CD4-positive, alpha-beta T cell treated with Interferon gamma for 1 hour (primary cell): ENCODE results near the gene VPS13D.

Experiments
- DNase-seq: peaks from one replicate; pipeline ENCODE4 v3.0.0-alpha.2; 2020

The VPS13D gene, protein sequence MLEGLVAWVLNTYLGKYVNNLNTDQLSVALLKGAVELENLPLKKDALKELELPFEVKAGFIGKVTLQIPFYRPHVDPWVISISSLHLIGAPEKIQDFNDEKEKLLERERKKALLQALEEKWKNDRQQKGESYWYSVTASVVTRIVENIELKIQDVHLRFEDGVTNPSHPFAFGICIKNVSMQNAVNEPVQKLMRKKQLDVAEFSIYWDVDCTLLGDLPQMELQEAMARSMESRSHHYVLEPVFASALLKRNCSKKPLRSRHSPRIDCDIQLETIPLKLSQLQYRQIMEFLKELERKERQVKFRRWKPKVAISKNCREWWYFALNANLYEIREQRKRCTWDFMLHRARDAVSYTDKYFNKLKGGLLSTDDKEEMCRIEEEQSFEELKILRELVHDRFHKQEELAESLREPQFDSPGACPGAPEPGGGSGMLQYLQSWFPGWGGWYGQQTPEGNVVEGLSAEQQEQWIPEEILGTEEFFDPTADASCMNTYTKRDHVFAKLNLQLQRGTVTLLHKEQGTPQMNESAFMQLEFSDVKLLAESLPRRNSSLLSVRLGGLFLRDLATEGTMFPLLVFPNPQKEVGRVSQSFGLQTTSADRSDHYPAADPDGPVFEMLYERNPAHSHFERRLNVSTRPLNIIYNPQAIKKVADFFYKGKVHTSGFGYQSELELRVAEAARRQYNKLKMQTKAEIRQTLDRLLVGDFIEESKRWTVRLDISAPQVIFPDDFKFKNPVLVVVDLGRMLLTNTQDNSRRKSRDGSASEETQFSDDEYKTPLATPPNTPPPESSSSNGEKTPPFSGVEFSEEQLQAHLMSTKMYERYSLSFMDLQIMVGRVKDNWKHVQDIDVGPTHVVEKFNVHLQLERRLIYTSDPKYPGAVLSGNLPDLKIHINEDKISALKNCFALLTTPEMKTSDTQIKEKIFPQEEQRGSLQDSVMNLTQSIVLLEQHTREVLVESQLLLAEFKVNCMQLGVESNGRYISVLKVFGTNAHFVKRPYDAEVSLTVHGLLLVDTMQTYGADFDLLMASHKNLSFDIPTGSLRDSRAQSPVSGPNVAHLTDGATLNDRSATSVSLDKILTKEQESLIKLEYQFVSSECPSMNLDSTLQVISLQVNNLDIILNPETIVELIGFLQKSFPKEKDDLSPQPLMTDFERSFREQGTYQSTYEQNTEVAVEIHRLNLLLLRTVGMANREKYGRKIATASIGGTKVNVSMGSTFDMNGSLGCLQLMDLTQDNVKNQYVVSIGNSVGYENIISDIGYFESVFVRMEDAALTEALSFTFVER (N-terminal part only)

DNA sequence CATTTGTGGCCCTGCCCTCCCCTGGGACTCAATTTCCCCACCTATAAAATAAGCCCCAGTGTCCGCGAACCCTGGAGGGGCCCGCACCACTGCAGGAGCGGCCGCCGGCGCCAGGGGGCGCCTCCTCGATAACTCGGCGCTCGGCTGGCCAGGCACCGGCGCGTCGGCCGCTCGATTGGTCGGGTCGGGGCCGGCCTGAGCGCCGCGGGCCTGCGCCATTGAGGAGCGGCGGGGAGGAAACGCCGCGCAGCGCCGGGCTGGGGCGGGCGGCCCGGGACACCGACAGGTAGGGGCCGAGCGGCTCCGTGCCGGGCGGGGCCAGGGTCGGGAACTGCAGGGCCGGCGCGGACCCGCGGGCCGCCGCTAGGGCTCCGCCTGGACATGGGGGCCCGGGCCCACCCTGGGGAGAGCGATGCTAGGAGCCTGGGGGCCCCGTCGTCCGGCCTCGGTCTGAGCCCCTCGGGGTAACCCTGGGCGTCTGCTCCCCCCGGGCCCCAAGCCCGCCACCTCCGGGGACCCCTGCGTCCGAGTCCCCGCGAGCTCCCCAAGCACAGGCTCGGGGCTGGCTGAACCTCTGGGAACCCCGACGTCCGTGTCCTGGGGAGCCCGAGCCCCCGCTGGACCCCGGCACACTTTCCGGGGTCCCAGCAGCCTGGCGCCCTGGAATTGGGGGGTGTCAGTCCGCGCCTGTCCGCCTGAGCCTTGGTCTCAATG is at the start of gene VPS13D:
Gene VPS13D, plus strand, starts transcription at position 196 of the 714 bp plus-strand sequence. CDS start 4,237 bp downstream, outside the sequence.
- peak; percentile 81 for DNase-seq

DNA sequence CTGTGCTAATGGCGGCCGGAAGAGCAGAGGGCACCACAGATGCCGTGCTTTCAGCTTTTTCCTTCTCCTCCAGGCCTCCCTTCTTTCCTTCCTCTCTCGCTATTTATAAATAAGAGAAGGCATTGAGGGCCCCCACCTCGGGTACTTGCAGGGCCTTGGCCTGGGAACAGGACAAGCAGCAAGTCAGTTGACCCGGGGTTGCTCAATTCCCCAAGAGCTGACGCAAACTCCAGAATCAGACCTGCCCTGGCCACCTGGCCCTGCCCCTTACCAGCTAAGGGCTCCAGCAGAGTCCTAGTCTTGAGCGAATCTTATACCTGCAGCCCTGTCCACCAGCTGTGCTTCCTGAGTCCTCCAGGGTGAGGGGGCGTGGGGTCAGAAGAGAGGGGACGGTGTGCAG is 49.5 kb upstream of the VPS13D start:
- peak; percentile 64 for DNase-seq

DNA sequence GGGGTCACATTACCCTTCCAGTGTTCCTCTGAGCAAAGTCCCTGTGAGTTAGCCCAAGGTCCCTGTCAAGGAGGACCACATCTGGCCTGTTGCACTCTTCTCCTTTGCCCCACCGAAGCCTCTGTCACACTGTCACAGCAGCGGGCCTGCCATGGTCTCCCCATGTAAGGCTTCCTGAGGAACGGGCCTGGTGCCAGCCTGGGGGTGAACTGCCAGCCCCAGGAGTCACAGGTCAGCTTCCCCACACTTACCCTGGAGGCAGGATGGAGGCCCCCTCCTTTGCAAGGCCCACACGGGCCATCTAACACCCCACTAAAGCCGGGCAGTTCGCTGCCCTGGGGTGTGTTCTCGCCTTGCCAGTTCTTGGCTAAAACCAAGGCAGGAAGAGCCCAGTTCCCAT is 48.9 kb upstream of the VPS13D start:
- DNase-seq = no peak

DNA sequence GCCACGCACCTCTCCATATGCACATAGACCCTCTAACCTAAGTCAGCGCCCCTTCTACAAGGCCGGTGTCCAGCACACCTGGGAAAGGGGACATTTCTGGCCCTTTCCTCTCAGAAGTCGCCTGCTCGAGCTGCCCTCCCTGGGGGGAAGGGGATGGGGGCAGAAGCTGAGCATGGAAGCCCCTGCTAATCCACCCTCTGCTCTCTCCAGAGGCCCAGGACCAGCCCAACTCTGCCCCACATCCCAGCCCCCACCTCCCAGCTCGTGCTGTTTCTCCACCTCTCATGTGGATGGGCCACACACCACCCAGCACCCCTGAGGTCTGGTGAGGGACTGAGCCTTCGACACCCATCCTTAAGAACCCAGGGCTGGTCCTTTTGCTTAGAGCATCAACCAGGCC is 48.3 kb upstream of the VPS13D start:
- no peak for DNase-seq

DNA sequence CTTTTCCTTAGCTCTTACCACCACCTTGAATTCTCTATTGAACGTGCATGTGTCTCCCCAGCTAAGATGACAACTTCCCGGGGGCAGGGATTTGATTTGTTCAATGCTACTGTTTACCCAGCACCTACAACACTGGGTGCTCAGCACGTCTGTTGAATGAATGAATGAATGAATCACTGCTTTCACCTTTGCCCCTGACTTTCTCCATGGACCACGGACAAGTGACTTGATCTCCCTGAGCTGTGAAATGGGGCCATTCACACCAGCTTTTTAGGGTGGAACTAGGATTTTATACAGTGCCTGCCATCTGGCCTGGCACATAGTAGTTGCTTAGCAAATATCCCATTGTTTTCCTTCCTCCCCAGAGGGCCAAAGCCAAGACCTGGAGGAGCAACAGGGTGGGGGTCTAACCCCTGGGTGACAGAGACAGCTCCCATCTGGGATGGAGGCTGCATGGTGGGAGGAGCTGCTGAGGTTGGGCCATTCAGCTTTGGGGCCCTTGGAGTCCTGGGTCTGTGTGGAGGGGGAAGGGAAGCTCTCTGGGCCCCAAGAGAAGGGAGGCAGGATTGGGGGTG is 47.3 kb upstream of the VPS13D start:
- no peak for DNase-seq

DNA sequence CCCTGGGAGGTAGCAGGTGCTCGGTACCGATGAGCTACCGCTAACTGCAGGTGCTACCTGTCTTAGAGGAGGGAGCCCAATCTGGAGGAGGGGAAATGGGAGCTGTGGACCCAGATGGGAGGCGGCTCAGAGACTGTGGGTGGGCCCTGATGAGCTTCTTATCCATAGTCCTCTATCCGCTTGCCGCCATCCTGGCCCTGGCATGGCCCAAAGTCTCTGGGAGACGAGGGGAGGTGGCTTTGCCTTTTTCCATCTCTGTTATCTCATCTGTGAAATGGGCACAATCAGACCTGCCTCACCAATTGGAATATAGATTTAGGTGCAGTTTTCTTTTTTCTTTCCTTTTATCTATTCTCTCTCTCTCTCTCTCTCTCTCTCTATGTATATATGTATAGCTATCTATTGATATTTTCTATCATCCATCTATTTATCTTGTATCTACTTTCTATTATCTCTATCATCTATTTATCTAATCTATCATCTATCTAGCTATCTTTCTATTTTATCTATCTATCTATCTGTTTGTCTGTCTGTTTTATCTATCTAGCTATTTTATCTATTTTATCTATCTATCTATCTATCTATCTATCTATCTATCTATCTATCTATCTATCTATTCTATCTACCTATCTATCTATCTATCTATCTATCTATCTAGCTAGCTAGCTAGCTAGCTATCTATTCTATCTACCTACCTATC is 46.6 kb upstream of the VPS13D start:
- DNase-seq = no peak

DNA sequence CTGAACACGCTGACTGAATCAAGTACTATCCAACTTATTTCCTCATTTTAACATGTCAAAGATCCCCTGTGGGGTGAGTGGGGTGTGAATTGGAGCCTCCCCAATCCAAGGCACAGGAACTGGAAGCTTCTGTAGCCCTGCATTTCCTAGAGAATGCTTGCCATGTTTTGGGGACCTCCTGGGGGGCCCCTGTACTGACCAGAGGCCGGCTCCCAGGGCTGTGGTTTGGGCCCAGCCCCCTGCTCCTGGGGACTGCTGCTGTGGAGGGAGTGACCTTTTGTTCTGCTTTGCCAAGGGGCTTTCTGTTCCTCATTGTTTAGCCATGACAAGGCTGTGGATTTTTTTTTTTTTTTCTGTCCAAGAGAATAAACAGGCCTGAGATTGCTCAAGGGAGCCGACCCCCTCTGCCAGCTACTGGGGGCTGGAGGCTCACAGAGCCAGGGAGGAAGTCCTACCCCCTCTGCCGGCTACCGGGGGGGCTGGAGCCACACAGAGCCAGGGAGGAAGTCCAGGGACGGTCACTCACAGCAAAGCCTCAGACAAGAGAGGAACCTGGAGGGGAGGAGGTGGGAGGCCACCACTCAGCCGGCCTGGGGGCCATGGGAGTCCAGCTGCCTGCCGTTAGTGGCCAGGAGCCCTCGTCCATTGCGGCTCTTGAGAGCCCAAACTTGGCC is 45.7 kb upstream of the VPS13D start:
- DNase-seq = peak; percentile 72

DNA sequence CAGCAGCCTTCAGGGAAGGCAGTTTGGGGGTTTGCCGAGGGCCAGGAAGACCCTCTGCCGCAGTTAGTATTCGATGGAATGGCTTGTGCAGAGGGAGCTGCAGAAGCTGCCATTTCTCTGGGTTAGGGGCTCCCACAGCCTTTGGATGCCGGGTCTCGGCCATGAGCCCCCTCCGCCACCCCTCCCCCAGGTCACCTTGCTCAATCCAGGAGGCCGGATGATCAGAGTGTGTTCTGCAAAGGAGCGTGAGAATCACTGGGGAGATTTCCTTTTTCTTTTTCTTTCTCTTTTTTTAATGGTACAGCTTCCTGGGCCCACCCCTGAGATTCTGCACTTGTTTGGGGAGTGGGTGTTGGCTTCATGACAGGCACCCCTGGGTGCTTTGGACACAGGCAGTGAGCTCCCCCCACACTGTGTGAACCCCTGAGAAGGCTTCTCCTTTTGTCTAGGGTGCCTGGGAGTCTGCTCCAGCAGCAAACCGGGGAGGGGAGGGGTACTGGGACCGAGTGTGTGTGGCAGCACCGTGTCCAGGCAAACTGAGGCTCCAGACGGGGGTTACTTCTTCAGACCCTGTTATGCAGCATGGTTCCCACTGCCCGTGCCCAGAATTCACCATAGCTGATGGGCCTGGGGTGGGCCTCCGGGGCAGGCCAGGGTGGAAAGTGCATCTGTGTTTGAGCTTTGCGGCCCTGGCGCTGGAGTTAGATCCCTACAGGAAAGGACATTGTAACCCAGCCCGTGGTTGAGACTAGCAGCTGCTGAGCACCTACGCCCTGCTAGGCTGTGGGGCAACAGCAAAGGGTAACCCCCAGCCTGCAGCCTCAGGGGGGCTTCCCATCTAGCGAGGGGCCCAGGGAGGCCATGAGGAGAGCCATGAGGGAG is 44.6 kb upstream of the VPS13D start:
- DNase-seq = no peak

DNA sequence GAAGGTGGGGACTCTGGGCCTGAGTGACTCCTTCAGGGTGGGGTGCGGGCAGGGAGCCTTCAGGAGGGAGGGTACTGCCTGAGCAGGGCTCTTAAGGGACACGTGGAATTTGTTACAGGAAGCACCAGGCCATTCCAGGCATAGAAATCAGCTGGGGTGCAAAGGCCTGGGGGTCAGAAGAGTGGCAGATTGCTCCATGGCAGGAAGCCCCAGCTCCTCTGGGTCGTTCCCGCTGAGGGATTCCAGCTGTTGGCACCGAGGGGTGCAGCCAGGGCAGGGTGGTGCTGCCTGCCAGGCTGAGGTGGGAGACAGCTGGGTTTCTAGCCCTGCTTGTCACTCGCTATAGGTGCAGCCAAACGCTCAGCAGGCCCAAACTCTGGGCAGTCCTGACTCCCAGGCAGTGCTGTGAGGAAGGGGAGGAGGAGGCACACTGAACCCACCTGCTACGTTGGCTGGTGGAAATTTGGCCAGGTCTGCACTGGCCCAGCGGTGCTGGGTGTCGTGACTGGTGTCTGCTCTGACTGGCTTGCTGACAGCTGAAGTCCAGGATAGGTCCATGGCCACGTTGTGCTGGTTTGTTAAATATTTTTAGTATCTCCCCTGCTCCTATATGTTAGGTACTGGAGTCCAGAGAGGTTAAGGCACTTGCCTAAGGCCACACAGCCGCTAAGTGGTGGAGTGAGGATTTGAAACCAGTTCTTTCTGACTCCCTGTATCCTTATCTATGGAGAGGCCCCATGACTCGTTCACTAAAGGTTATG is 43.7 kb upstream of the VPS13D start:
- no peak for DNase-seq

DNA sequence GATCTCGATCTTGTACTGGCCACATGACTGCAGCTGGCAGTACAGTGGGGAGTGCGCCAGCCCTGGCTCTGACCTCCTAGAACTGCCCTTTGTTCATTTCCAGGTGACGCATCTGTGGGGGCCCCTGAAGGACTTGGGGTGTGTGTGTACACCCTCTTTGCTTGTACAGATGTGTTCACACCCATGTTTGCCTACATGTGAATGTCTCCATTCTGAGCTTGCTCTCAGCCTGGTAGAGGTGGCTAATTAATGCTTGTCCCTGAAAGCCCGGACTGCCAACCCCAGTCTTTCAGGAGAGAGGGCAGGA is 43.2 kb upstream of the VPS13D start:
- DNase-seq = no peak

DNA sequence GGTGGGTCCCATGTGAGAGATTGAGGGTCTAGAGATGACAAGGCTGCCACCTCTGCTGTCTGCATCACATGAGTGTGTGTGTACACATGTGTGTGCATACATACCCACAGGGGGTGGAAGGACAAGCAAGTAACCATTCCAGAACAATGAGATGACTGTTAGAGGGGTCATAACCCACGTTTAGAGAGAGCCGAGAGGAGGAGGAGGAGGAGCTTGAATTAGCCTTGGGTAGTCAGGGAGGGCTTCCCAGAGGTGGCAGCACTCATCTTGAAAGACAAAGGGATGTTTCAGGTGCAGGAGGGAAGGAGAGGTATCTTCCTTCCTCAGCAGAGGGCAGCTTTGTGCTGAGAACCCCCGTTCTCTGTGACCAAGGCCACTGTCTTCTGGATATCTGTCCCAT is 41.7 kb upstream of the VPS13D start:
- DNase-seq = no peak

DNA sequence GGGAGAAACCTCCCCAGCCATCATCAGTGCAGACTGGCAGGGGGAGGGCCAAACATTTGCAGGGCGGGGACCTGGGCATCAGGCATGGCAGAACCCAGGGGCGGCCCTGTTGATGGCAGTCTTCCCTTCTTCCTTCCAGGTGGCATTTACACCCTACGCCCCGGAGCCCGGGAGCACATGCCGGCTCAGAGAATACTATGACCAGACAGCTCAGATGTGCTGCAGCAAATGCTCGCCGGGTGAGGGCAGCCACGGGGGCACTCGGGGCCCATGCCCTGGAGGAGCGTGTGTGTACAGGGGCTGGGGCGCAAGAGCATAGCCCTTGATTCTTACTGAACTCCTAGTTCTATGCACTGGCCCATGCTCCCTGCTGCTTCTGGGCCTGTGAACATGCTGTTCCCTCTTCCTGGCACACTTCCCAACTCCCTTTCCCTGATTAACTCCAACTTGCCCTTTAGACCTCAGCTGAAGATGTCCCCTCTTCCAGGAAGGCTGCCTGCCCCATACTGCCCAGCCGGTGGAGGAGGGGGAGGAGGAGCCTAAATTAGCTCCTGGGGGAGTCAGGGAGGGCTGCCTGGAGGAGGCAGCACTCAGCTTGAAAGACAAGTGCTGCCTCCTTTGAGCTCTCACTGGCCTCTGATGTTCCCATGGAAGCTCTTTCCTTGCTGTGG is 41.0 kb upstream of the VPS13D start:
- no peak for DNase-seq

DNA sequence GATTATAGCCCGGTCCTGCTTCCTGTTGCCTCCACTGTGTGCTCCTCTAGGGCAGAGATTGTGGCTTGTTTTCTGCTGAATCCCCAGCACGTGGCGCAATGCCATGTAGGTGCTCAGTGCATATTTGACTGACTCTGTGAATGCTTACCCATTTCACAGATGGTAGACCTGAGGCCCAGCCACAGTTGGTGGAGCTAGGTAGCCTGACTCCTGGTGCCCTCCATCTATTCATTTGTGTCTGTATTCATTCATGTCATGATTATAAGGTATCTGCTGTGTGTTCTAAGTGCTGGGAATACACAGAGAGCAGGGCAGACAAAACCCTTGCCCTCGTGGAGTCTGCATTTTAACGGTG is 40.5 kb upstream of the VPS13D start:
- DNase-seq = no peak

DNA sequence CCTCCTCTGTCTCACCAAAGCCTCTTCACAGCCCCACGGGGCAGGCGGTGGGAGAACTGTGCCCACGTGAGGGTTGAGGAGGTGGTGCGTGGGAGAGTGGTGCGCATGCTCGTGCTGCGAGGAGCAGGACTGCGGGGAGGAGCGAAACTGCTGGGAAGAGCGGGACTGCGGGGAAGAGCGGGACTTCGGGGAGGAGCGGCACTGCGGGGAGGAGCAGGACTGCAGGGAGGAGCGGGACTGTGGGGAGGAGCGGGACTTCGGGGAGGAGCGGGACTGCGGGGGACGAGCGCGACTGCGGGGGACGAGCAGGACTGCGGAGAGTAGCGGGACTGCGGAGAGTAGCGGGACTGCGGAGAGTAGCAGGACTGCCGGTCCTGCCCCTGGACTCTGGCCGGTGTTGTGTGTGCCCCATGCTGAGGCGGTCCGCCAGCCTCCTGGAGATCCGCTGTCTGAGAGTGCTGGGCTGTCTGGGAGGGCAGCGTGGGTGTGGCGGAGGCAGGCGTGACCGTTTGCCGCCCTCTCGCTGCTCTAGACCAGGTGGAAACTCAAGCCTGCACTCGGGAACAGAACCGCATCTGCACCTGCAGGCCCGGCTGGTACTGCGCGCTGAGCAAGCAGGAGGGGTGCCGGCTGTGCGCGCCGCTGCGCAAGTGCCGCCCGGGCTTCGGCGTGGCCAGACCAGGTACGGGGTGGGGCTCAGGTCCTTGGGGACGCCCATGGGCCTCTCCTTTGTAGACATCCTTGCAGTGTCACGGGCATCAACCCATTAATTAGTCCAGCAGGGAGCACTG is 38.4 kb upstream of the VPS13D start:
- DNase-seq = no peak

DNA sequence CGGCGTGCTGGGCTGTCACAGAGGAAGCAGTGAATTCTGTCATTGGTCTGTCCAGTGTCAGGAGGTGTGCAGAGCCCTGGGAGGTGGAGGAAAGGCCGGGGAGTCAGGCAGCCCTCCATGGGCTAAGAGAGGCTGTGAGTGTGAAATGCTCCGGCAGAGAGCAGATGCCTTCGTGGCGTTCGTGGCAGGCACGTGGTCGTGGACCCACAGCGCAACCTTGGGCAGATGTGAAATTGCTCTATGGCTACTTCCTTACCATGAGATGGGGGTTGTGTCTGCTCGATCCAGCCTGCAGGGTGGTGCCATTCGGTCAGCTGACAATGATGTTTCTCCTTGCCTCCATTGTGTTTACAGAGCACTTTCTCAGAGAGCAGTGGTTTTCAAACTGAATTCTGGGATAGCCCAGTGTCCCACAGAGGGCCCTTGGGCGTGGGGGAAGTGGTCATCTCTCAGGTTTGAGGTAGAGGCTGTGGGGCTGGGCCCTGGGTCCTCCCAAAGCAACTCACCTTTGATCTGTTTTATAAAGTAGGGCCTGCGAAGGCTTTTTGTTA is 35.1 kb upstream of the VPS13D start:
- no peak for DNase-seq

DNA sequence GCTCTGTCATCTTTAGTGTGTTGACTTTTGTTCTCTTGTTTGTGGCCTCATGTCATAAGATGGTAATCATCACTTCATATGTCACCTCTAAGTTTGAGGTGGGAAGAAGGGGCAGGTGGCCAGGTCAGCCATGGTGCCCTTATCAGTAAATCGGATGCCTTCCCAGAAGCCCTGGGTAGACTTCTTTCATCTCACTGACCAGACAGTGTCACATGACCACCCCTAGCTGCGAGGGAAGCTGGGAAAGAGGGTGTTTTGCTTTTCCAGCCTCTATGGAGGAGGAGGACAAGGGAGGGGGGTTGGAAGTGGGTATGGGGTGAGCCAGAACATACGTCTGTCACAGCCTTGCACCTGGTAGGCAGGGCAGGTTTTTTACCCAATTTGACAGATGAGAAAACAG is 34.4 kb upstream of the VPS13D start:
- DNase-seq = no peak

DNA sequence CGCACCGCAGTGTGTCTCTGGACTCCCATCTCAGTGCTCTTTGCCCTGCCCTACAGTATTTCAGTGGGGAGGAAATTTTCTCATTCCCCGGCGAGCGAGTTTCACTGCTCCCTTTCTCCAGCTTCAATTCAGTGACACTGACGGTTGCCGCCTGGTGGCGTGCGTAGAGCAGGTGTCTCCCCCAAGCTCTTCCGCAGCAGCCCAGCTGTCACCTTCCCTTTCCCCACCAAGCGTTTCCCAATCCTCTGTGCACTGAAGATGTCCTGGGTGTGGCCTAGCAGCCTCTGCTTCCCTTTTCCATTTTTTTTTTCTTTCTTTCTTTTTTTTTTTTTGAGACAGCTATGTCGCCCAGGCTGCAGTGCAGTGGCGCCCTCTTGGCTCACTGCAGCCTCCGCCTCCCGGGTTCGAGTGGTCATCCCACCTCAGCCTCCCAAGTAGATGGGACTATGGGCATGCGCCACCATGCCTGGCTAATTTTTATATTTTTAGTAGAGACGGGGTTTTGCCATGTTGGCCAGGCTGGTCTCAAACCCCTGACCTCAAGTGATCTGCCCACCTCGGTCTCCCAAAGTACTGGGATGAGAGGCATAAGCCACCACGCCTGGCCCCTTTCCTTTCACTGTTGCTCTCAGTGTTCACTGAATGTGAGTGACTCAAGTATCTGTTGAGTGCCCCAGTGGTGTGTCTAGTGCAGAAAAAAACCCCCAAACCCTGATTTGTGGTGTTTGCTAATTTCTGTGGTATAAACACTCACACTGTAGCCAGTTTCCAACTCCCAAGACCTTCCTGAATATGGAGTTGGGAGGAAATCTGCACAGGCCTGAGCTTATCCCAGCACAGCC is 33.0 kb upstream of the VPS13D start:
- peak; percentile 62 for DNase-seq
